ENCODE results near the gene LCNL1.

DNA sequence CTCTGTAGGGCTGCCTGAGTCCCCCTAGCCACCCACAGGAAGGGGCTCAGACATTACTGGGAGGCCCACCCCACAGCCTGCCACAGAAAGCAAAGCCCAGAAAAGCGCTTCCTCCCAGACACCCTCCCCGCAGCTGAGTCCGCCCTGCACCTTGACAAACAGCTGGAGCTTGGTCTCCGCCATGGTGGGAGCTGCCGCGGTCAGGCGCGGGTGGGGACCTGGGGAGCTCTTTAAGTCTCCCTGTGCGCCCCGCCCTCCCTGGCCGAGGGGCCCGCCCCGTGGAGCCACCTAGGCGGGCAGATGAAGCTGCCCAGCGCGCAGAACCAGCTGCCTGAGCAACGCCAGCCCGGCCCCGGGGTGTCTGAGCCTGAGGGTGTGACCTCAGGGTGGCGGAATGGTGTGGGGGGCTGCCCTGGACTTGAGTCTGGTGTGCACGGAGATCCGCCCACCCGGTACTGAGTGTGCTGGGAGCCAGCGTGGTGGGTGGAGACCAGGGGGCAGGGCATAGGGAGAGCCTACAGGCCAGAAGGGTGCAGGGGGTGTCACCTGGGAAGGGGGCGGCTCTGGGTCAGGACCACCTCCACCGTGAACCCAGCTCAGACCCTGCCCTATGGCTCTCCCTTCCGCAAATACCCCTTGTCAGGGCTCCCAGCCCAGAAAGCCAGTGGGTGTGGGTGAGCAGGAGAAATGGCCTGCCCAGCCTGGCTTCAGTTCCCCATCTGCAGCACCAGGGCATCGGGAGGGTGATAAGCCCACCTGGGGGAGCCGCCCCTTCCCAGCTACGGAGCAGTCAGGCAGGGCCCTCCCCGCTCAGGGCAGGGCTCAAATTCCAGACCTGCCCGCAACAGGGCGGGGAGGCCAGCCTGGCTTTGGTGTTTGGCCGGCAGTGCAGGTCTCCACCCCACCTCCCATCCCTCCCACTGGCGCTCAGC lies 13.8 kb downstream of the LCNL1 start, which contains the start of gene CLIC3:
- TF ChIP-seq CTCF (IDR thresholded peaks at IDR 0.05; ENCODE audit: low read depth, low read length, poor library complexity, severe bottlenecking): no peak
- TF ChIP-seq EZH2phosphoT487 (IDR thresholded peaks at IDR 0.05; ENCODE audit: borderline replicate concordance, low read length): no peak

Measured in DOHH2 (cell line).